GM10847 (cell line): Measurements from ENCODE around the gene MCHR1.

Experiments
- POLR2A ChIP-seq: IDR thresholded peaks from 2 replicates; pipeline ENCODE4 v1.6.1; 2011; ENCODE audit not compliant: insufficient read length; ENCODE audit errors: extremely low read depth

Gene MCHR1

GRCh38 chr22:40727964-40728615, 48.8 kb downstream of the MCHR1 start:
- TF ChIP-seq POLR2A, result no peak

- TF ChIP-seq POLR2A, result no peak
Measured at GRCh38 chr22:40728731-40729189, 49.5 kb downstream of the MCHR1 start.

GRCh38 chr22:40729284-40729683, 50.0 kb downstream of the MCHR1 start:
- no peak for TF ChIP-seq POLR2A
